Measurements from ENCODE around the gene OR2C3.

OR2C3 gene

DNA sequence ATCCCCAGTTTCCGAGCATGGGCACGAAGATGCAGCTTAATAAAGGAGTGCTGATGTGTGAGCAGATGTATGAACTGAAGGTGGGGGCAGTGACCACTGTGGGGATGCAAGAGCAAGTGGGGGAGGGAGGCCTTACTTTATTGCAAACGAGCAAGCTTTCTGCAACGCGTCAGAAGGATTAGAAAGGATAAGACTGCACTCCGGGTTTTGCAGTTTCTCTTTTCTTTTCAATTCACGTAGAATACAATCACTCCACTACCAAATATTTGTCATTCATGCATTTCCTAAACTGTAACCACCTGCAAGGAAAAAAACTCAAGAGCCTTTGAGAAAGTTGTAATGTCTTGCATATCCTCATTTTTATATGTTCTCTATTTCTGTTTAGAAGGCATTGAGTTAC lies 4.3 kb upstream of the OR2C3 start (continued):
- TF ChIP-seq, protein P1, sequence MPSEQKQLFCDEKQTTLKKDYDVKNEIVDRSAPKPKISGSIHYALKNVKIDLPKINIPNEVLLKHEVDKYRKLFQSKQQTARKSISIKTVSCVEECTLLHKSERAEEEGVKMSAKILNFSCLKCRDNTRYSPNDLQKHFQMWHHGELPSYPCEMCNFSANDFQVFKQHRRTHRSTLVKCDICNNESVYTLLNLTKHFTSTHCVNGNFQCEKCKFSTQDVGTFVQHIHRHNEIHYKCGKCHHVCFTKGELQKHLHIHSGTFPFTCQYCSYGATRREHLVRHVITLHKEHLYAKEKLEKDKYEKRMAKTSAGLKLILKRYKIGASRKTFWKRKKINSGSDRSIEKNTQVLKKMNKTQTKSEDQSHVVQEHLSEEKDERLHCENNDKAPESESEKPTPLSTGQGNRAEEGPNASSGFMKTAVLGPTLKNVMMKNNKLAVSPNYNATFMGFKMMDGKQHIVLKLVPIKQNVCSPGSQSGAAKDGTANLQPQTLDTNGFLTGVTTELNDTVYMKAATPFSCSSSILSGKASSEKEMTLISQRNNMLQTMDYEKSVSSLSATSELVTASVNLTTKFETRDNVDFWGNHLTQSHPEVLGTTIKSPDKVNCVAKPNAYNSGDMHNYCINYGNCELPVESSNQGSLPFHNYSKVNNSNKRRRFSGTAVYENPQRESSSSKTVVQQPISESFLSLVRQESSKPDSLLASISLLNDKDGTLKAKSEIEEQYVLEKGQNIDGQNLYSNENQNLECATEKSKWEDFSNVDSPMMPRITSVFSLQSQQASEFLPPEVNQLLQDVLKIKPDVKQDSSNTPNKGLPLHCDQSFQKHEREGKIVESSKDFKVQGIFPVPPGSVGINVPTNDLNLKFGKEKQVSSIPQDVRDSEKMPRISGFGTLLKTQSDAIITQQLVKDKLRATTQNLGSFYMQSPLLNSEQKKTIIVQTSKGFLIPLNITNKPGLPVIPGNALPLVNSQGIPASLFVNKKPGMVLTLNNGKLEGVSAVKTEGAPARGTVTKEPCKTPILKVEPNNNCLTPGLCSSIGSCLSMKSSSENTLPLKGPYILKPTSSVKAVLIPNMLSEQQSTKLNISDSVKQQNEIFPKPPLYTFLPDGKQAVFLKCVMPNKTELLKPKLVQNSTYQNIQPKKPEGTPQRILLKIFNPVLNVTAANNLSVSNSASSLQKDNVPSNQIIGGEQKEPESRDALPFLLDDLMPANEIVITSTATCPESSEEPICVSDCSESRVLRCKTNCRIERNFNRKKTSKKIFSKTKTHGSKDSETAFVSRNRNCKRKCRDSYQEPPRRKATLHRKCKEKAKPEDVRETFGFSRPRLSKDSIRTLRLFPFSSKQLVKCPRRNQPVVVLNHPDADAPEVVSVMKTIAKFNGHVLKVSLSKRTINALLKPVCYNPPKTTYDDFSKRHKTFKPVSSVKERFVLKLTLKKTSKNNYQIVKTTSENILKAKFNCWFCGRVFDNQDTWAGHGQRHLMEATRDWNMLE (tag by site-specific recombination; conservative IDR thresholded peaks at IDR 0.05; ENCODE audit: low read depth), result no peak

GRCh38 chr1:247539215-247539614 lies 3.0 kb upstream of the OR2C3 start:
- TF ChIP-seq ZNF16 (tag by site-specific recombination; IDR thresholded peaks at IDR 0.05; ENCODE audit: low read depth) (no peak), ZNF174 (tag by site-specific recombination; IDR thresholded peaks at IDR 0.05) (no peak), TCF7L2 (IDR thresholded peaks at IDR 0.05; ENCODE audit: borderline replicate concordance, low read depth, low read length) (no peak), ZNF843 (tag by site-specific recombination; IDR thresholded peaks at IDR 0.05) (no peak), GLIS1 (tag by site-specific recombination; IDR thresholded peaks at IDR 0.05) (no peak), ZBTB21 (tag by site-specific recombination; IDR thresholded peaks at IDR 0.05) (no peak), ZNF23 (tag by site-specific recombination; IDR thresholded peaks at IDR 0.05; ENCODE audit: borderline replicate concordance) (no peak), HIC1 (tag by site-specific recombination; IDR thresholded peaks at IDR 0.05) (no peak), MZF1 (tag by site-specific recombination; IDR thresholded peaks at IDR 0.05; ENCODE audit: borderline replicate concordance) (no peak), ZSCAN23 (tag by site-specific recombination; IDR thresholded peaks at IDR 0.05) (no peak), ZNF37A (tag by site-specific recombination; IDR thresholded peaks at IDR 0.05) (no peak), ATF2 (tag by site-specific recombination; IDR thresholded peaks at IDR 0.05; ENCODE audit: low read depth) (no peak), REPIN1 (tag by site-specific recombination; IDR thresholded peaks at IDR 0.05; ENCODE audit: low read depth) (no peak), ZFP3 (tag by site-specific recombination; IDR thresholded peaks at IDR 0.05; ENCODE audit: low read depth) (no peak), PBX3 (CRISPR knock-in tag; IDR thresholded peaks at IDR 0.05) (no peak), GFI1B (tag by site-specific recombination; IDR thresholded peaks at IDR 0.05) (no peak), ZIC2 (tag by site-specific recombination; IDR thresholded peaks at IDR 0.05) (no peak)
- Histone ChIP-seq H3K9me3 (ENCODE audit: control insufficient read depth, insufficient read depth, low read depth, low read length) (no peaks in the 10 kb centered on the region), H3K36me3 (ENCODE audit: control insufficient read depth in 2 of 2, insufficient read depth in 1 of 2, low read length in 2 of 2) (no peaks in the 10 kb centered on the region), H3K27ac (ENCODE audit: extremely low read depth, low read depth, low read length) (no peak overlapping the region), H3K4me1 (ENCODE audit: control insufficient read depth, insufficient read depth, low read length) (no peaks in the 10 kb centered on the region), H3K4me3 (ENCODE audit: low read depth, low read length) (no peak overlapping the region)
- CTCF ChIA-PET, result no interaction called here
- POLR2A ChIA-PET, result no interaction called here

Measured in HEK293 (cell line).